SK-N-MC (cell line): ENCODE results near the gene FBXL19.

Experiments used
- DNase-seq: peaks from one replicate; pipeline ENCODE4 v3.0.0-alpha.2; 2011; ENCODE audit warnings: low read depth, low spot score
- H3K27ac ChIP-seq: fragments of 200-600 bp; sonication (generic); 2 replicates; pipeline ENCODE4 v1.5.1; 2016; ENCODE audit warnings: mixed run types
- H3K36me3 ChIP-seq: fragments of 200-600 bp; sonication (generic); 2 replicates; pipeline ENCODE4 v1.6.1; 2017; ENCODE audit warnings: antibody characterized with exemption, low read length, mixed read lengths; ENCODE audit not compliant: insufficient read depth
- H3K4me3 ChIP-seq: fragments of 200-600 bp; sonication (generic); 2 replicates; pipeline ENCODE4 v1.5.1; 2016
- H3K9ac ChIP-seq: fragments of 200-600 bp; sonication (generic); 2 replicates; pipeline ENCODE4 v1.8.0; 2017; ENCODE audit warnings: mixed run types, mixed read lengths; ENCODE audit not compliant: insufficient read length
- H3K9me3 ChIP-seq: fragments of 200-600 bp; sonication (generic); 2 replicates; pipeline ENCODE4 v1.6.1; 2017; ENCODE audit warnings: low read depth, mild to moderate bottlenecking, antibody characterized with exemption, low read length, moderate library complexity, mixed read lengths
- EZH2 ChIP-seq: fragments of 200-600 bp; sonication (generic); IDR thresholded peaks from one replicate; pipeline ENCODE4 v1.6.1; 2017; ENCODE audit warnings: antibody characterized with exemption
- FOXP2 ChIP-seq: optimal IDR thresholded peaks from 2 replicates; pipeline ENCODE3; 2011; ENCODE audit warnings: mild to moderate bottlenecking, moderate library complexity; ENCODE audit not compliant: insufficient read depth; ENCODE audit errors: extremely low read length, control extremely low read depth
- POLR2AphosphoS5 ChIP-seq: IDR thresholded peaks from 2 replicates; pipeline ENCODE4 v1.6.1; 2012; ENCODE audit warnings: mild to moderate bottlenecking, low read depth, low read length, borderline replicate concordance

The FBXL19 gene

DNA sequence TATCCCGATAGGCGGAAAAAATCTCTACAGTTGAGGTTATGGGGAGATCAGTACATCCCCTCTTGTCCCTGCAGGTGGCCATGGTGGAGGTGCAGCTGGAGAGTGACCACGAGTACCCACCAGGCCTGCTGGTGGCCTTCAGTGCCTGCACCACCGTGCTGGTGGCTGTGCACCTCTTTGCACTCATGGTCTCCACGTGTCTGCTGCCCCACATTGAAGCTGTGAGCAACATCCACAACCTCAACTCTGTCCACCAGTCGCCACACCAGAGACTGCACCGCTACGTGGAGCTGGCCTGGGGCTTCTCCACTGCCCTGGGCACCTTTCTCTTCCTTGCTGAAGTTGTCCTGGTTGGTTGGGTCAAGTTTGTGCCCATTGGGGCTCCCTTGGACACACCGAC, 29.7 kb downstream of the FBXL19 start:
- Histone ChIP-seq H3K27ac (no peak overlapping the region), H3K9ac (no peak overlapping the region), H3K36me3 (no peaks in the 10 kb centered on the region), H3K9me3 (no peaks in the 10 kb centered on the region), H3K4me3 (no peak overlapping the region)
- DNase-seq, result no peak
- TF ChIP-seq EZH2, result no peak
- TF ChIP-seq FOXP2, result no peak
- TF ChIP-seq POLR2AphosphoS5, result no peak

DNA sequence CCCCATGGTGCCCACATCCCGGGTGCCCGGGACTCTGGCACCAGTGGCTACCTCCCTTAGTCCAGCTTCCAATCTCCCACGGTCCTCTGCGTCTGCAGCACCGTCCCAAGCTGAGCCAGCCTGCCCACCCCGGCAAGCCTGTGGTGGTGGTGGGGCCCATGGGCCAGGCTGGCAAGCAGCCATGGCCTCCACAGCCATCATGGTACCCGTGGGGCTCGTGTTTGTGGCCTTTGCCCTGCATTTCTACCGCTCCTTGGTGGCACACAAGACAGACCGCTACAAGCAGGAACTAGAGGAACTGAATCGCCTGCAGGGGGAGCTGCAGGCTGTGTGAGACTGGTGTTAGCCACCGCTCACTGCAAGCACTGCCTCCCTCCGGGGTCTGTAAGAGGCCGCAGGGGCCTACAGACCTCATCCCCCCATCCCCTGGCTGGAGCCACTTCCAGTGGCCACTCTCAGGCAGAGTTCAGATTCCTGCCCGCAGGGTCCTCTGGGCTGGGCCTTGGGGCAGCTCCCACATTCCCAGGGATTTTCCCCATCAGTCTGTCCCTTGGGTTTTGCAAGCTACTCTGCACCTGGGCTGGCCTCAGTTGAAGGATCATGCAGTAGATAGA, 30.2 kb downstream of the FBXL19 start:
- Histone ChIP-seq H3K9ac (no peak overlapping the region), H3K4me3 (no peak overlapping the region), H3K27ac (no peak overlapping the region), H3K9me3 (no peaks in the 10 kb centered on the region), H3K36me3 (no peaks in the 10 kb centered on the region)
- TF ChIP-seq FOXP2 (no peak), POLR2AphosphoS5 (no peak), EZH2 (no peak)
- peak; percentile 55 for DNase-seq

DNA sequence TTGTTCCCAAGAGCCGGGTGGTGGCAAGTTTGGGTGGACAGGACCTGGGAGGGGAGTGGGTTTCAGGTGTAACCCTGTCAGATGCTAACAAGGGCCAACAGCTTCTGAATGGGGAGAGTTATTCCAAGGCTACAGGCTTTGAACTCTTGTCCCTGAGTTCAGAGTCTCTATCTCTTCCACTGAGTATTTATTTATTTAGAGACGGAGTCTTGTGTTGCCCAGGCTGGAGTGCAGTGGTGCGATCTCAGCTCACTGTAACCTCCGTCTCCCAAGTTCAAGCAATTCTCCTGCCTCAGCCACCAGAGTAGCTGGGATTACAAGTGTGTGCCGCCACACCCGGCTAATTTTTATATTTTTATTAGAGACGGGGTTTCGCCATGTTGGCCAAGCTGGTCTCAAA, 31.6 kb downstream of the FBXL19 start:
- Histone ChIP-seq H3K4me3 (no peak overlapping the region), H3K36me3 (peaks cover 13% of the 10 kb centered on the region), H3K9me3 (no peaks in the 10 kb centered on the region), H3K27ac (no peak overlapping the region), H3K9ac (no peak overlapping the region)
- DNase-seq, result no peak
- TF ChIP-seq FOXP2 (no peak), EZH2 (no peak), POLR2AphosphoS5 (no peak)

DNA sequence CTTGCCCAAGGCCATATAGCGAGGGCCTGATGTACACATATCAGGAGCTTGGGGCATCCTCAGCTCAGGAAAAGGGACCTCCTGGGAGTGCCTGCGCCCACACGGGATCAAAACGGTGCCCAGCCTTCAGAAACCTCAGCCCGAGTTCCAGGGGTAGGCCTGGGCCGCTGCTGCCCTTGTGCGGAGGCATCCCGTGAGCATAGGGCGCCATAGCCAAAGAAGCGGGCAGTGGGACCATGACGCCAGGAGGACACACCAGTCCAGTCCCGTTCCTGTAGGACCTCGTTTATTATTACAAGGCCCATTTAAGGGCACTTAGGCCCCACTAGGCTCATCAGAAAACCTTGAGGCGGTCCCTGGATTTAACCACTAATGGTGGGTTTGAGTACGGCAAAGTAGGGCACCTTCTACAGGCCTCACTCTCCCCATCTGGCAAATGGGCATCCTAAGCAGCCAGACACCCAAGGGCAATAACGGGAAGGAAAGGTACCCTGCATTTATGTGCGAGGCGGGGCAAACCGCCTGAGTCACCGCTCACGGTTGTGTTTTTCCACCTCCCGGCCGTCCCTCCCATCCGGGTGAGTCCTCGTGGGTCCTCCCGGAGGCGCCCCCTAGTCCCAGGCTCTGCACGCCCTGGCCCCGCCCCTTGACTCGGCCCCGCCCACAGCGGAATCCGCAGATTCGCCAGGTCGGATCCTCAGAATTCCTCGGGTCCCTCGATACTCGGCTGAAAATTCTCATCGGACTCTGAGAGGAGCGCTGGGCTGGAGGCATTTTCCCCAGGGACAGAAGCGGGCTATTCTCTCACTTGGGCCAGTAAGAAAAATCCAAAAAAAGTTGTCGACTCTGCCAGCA, 33.5 kb downstream of the FBXL19 start:
- TF ChIP-seq POLR2AphosphoS5, result peak; percentile 39; the same call in 1 of the 2 replicates
- no peak for TF ChIP-seq EZH2
- H3K27ac ChIP-seq, result peak overlapping the region; percentile 100
- no peaks in the 10 kb centered on the region for H3K9me3 ChIP-seq
- peak overlapping the region; percentile 100 for H3K9ac ChIP-seq
- H3K36me3 ChIP-seq, result peaks cover 31% of the 10 kb centered on the region
- DNase-seq, result no peak
- H3K4me3 ChIP-seq, result peak overlapping the region; percentile 97

DNA sequence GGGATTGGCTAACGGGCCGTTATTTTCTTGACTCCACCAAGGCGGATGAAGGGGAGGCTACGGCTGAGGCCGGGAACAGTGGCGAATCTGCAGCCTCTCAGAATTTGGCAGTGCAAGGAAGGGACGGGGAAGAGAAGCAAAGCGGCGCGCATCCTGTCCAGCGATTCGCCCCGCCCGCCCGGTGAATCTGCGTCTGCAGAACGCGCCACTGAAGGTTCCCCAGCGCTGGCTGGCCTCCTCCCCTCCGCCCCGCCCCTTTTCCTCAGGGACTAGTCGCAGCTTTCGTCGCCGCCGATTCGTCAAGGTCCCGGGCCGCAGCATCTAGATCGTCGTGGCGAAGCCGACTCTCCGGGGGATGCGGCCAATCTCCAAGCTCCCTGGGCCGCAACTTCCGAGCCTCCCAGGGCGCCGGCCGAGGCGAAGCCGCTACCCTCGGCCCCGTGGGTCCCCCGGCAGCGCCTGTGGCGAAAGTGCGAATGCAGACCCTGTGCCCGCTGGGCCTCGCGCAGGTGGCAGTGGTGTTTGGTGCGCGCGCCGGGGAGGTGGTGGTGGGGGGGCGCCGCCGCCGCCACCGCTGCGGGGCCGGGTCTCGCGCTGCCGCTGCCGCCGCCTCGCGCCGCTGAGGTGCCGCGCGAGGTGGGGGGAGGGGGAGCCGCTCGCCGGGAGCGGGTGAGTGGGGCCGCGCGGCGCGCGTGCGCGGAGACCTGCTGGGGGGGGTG, 34.2 kb downstream of the FBXL19 start, which contains the start of gene SETD1A:
SETD1A (plus strand) TSS at position 299 of the 719 bp plus-strand sequence. CDS start 978 bp downstream, outside the sequence.
- Histone ChIP-seq H3K9ac (peak within 1 kb of the TSS; percentile 100), H3K27ac (peak within 1 kb of the TSS; percentile 100), H3K36me3 (peaks cover 39% of the 10 kb centered on the region), H3K4me3 (peak within 1 kb of the TSS; percentile 97), H3K9me3 (no peaks in the 10 kb centered on the region)
- DNase-seq, result peak; percentile 69
- TF ChIP-seq EZH2 (no peak), POLR2AphosphoS5 (peak; percentile 19; the same call in 1 of the 2 replicates)

DNA sequence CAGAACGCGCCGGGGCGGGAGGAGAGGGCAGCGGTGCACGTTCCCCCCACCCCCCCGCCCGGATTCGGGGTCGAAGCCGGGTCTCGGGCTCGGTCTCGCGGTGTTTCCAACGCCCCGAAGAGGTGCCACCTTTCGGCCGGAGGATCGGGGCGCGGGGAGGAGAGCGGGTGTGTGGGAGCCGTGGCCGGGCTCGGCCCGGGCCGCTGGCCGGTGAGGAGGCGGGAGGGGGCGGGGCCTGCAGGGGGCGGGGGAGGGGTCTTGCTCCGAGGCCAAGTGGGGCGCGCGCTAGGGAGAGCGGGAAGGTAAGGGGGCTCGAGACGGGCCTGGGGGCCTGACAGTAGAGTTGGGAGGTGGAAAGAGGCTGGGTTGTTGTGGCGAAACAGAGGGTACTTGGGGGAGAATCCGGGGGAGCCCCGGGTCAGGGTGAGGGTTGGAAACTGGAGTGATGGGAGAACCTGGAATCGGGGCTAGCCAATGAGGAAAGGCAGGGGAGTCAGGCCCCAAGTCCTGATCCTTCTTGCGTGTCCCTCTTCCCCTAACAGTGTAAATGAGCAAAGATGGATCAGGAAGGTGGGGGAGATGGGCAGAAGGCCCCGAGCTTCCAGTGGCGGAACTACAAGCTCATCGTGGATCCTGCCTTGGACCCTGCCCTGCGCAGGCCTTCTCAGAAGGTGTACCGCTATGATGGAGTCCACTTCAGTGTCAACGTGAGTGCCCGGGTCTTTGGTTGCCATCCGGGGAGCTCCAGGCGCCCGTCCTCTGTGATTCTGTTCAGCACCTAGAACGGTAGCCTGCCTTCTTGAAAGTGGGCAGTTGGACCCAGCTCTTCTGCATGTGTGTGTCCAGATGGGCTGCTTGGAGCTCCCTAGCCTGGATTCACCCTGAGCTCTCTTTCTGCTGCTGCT, 35.1 kb downstream of the FBXL19 start:
- Histone ChIP-seq H3K27ac (no peak overlapping the region), H3K4me3 (peak overlapping the region; percentile 97), H3K36me3 (peaks cover 47% of the 10 kb centered on the region), H3K9me3 (no peaks in the 10 kb centered on the region), H3K9ac (peak overlapping the region; percentile 100)
- DNase-seq, result no peak
- TF ChIP-seq POLR2AphosphoS5 (no peak), EZH2 (no peak), FOXP2 (no peak)

DNA sequence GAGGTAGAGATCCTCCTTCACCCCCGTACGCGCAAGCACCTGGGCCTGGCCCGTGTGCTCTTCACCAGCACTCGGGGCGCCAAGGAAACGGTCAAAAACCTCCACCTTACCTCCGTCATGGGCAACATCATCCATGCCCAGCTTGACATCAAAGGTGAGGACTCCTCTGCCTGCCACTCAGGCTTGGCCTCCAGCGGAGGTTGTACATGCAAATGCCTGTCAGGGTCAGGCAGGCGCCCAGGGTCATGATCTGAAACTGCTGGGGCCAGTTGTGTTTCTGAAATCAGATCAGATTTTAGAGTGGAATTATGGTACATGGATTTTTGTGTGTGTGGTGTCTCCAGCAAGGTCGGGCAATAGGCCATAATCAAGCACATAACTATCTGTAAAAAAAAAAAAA, 38.0 kb downstream of the FBXL19 start:
- DNase-seq, result no peak
- no peak overlapping the region for H3K27ac ChIP-seq
- no peaks in the 10 kb centered on the region for H3K9me3 ChIP-seq
- H3K4me3 ChIP-seq, result no peak overlapping the region
- H3K9ac ChIP-seq, result no peak overlapping the region
- peaks cover 71% of the 10 kb centered on the region for H3K36me3 ChIP-seq
- TF ChIP-seq FOXP2 (no peak), EZH2 (no peak)

DNA sequence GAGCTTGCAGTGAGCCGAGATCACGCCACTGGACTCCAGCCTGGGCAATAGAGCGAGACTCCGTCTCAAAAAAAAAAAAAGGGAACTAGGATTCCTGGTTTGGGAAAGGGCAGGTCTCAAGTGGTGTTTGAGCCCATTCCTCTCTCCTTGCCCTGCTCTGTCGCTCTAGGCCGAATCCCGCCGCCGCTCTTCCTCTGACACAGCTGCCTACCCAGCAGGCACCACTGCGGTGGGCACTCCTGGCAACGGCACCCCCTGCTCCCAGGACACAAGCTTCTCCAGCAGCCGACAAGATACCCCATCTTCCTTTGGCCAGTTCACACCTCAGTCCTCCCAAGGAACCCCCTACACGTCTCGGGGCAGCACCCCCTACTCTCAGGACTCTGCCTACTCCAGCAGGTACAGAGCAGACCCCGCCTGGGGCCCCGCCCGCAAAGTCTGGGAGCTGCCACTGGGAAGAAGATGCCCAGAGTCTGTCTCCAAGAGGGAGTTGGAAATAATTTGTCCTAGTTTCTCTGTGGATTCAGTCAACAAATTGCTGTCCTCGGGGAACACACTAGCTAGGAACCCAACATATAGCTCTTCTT, 40.6 kb downstream of the FBXL19 start:
- H3K27ac ChIP-seq, result no peak overlapping the region
- H3K9ac ChIP-seq, result no peak overlapping the region
- H3K9me3 ChIP-seq, result no peaks in the 10 kb centered on the region
- peaks cover 79% of the 10 kb centered on the region for H3K36me3 ChIP-seq
- H3K4me3 ChIP-seq, result no peak overlapping the region
- no peak for TF ChIP-seq EZH2
- TF ChIP-seq POLR2AphosphoS5, result no peak
- no peak for TF ChIP-seq FOXP2
- no peak for DNase-seq
